HTR-8/SVneo (cell line): Measurements from ENCODE around the gene GPM6B.

Experiments used
- DNase-seq: peaks from one replicate; pipeline ENCODE4 v3.0.0; 2011; ENCODE audit warnings: low spot score, mixed read lengths; ENCODE audit not compliant: insufficient read length
- FAIRE-seq: peaks from 2 replicates; lab custom pipeline; 2011; peaks lifted over from hg19 to GRCh38; lab: Jason Lieb, UNC

The GPM6B gene

GRCh38 chrX:13816643-13817627 lies at the start of gene GPM6B:
Gene GPM6B (minus strand): TSS chrX:13817093. CDS start chrX:13816904, 189 bp downstream.
- DNase-seq, result no peak
- FAIRE-seq, result no peak

- DNase-seq (no peak), FAIRE-seq (no peak)
Observed at GRCh38 chrX:13864264-13864663, 47.4 kb upstream of the GPM6B start.

GRCh38 chrX:13863324-13863723 lies 46.4 kb upstream of the GPM6B start:
- FAIRE-seq (no peak), DNase-seq (no peak)

- DNase-seq, result no peak
- FAIRE-seq, result no peak
Observed at GRCh38 chrX:13859724-13860123, 42.8 kb upstream of the GPM6B start.

GRCh38 chrX:13857804-13858203 lies 40.9 kb upstream of the GPM6B start:
- FAIRE-seq (no peak), DNase-seq (no peak)

- DNase-seq, result no peak
- FAIRE-seq, result no peak
Observed at GRCh38 chrX:13855689-13856450, 39.0 kb upstream of the GPM6B start.

- DNase-seq (no peak), FAIRE-seq (no peak)
Observed at GRCh38 chrX:13854003-13854402, 37.1 kb upstream of the GPM6B start.

- DNase-seq (no peak), FAIRE-seq (no peak)
Observed at GRCh38 chrX:13852001-13852695, 35.3 kb upstream of the GPM6B start.

GRCh38 chrX:13845721-13846378 lies 29.0 kb upstream of the GPM6B start:
- DNase-seq, result no peak
- no peak for FAIRE-seq

- FAIRE-seq (no peak), DNase-seq (no peak)
Observed at GRCh38 chrX:13843150-13843721, 26.3 kb upstream of the GPM6B start.

GRCh38 chrX:13840121-13840520 lies 23.2 kb upstream of the GPM6B start:
- no peak for FAIRE-seq
- no peak for DNase-seq

- no peak for FAIRE-seq
- DNase-seq, result no peak
Observed at GRCh38 chrX:13837290-13837745, 20.4 kb upstream of the GPM6B start.

GRCh38 chrX:13836575-13836974 lies 19.7 kb upstream of the GPM6B start:
- no peak for DNase-seq
- FAIRE-seq, result no peak

GRCh38 chrX:13835825-13836224 lies 18.9 kb upstream of the GPM6B start:
- FAIRE-seq (no peak), DNase-seq (no peak)

GRCh38 chrX:13834355-13834754 lies 17.5 kb upstream of the GPM6B start:
- FAIRE-seq, result no peak
- DNase-seq, result no peak

- DNase-seq (no peak), FAIRE-seq (no peak)
Observed at GRCh38 chrX:13829983-13830382, 13.1 kb upstream of the GPM6B start.

GRCh38 chrX:13828392-13828791 lies 11.5 kb upstream of the GPM6B start:
- FAIRE-seq (no peak), DNase-seq (no peak)

GRCh38 chrX:13827298-13828090 lies 10.6 kb upstream of the GPM6B start:
- no peak for DNase-seq
- no peak for FAIRE-seq

- DNase-seq (no peak), FAIRE-seq (no peak)
Observed at GRCh38 chrX:13826770-13827169, 9.9 kb upstream of the GPM6B start.
